Suprapubic skin (tissue), 3 donors: ENCODE results near the gene GPR161.
"Not testable (repeated sequence)": the region's sequence is repeated elsewhere in the genome, so short reads cannot be mapped to it uniquely, and the experiment has no call there.

ENCODE experiments used
- POLR2AphosphoS5 ChIP-seq, 3 donors: sonication (generic); formaldehyde crosslinking; IDR thresholded peaks; one replicate each; pipeline ENCODE4 v1.6.1; 2017; ENCODE audit warnings: antibody characterized with exemption in 3 of 3
- TF ChIP-seq, protein P1 (sequence below), 2 donors: fragments of 200-600 bp in 1 of 2; fragments of 450-650 bp in 1 of 2; sonication (generic) in 1 of 2; IDR thresholded peaks; one replicate each; pipeline ENCODE4 v1.5.1; 2016 to 2019; ENCODE audit warnings: antibody characterized with exemption in 2 of 2, mild to moderate bottlenecking in 1 of 2, moderate library complexity in 1 of 2

DNA sequence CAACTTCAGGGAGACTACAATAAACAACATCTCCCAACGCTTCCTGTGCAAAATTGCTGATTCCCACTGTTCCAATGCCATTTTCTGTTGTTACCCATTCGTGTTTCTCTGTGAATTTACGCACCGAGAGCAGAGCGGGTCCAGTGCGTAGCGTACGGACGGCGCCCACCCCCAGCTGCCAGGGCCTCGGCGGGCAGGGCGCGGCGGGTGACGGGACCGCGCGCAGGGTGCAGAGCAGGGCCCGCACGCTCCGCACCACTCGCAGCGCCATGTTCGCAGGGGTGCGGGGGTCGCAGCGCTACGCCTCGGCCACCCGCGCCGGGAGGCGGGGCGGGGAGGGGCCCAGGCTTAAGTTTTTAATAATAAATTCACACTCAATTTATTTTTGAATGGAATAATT is 80.6 kb downstream of the GPR161 start:
- not testable (repeated sequence) for TF ChIP-seq POLR2AphosphoS5 (IDR thresholded peaks at IDR 0.05)
- TF ChIP-seq, protein P1, sequence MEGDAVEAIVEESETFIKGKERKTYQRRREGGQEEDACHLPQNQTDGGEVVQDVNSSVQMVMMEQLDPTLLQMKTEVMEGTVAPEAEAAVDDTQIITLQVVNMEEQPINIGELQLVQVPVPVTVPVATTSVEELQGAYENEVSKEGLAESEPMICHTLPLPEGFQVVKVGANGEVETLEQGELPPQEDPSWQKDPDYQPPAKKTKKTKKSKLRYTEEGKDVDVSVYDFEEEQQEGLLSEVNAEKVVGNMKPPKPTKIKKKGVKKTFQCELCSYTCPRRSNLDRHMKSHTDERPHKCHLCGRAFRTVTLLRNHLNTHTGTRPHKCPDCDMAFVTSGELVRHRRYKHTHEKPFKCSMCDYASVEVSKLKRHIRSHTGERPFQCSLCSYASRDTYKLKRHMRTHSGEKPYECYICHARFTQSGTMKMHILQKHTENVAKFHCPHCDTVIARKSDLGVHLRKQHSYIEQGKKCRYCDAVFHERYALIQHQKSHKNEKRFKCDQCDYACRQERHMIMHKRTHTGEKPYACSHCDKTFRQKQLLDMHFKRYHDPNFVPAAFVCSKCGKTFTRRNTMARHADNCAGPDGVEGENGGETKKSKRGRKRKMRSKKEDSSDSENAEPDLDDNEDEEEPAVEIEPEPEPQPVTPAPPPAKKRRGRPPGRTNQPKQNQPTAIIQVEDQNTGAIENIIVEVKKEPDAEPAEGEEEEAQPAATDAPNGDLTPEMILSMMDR (IDR thresholded peaks at IDR 0.05): not testable (repeated sequence)
